Body of pancreas (tissue), 4 donors: Measurements from ENCODE around the gene CNDP2. TPM values are rescaled to one million over a fixed set of nuclear protein-coding genes. Genes with fewer than 3 reads are reported as not detected.

ENCODE experiments used
- ATAC-seq: fragments of 150-250 bp; one replicate; pipeline ENCODE4 v1.9.1; 2016
- DNase-seq, 4 donors: peaks; one replicate each; pipeline ENCODE4 v3.0.0-alpha.2; 2019
- H3K27ac ChIP-seq, 4 donors: fragments of 200-600 bp; sonication (generic); 1 replicate in 3 of 4; 2 replicates in 1 of 4; pipeline versions ENCODE4 v1.5.1 to v1.6.1; 2016 to 2019; ENCODE audit warnings: mild to moderate bottlenecking in 1 of 4, mixed read lengths in 1 of 4, moderate library complexity in 1 of 4
- H3K27me3 ChIP-seq, 2 donors: fragments of 200-600 bp; sonication (generic); one replicate each; pipeline ENCODE4 v1.6.0; 2016; ENCODE audit warnings: mild to moderate bottlenecking in 1 of 2
- H3K36me3 ChIP-seq, 2 donors: fragments of 200-600 bp; sonication (generic); replicated peaks in 1 of 2; 2 replicates each; pipeline ENCODE4 v1.5.1; 2016; ENCODE audit warnings: low read depth in 2 of 2; ENCODE audit not compliant: insufficient read depth in 1 of 2
- H3K4me1 ChIP-seq: fragments of 200-600 bp; sonication (generic); one replicate; pipeline ENCODE4 v1.6.0; 2016
- H3K4me3 ChIP-seq, 2 donors: fragments of 200-600 bp; sonication (generic); 1 replicate in 1 of 2; 2 replicates in 1 of 2; pipeline ENCODE4 v1.5.1; 2016 to 2019
- H3K9me3 ChIP-seq, 3 donors: fragments of 200-600 bp; sonication (generic); 1 replicate in 2 of 3; 2 replicates in 1 of 3; pipeline ENCODE4 v1.5.1; 2016
- CTCF ChIP-seq, 7 experiments: fragments of 450-650 bp in 4 of 7; fragments of 200-600 bp in 3 of 7; sonication (generic) in 3 of 7; IDR thresholded peaks; one replicate each; pipeline ENCODE4 v1.5.1; 2016 to 2019; ENCODE audit warnings: antibody characterized with exemption in 7 of 7
- POLR2A ChIP-seq, 3 donors: fragments of 450-650 bp; IDR thresholded peaks; one replicate each; pipeline ENCODE4 v1.6.1; 2016; ENCODE audit warnings: antibody characterized with exemption in 3 of 3, mild to moderate bottlenecking in 2 of 3
- WGBS, 2 donors: methylation state at CpG; one replicate each; pipeline ENCODE4 v1.1.5; 2017; 5-methylcytosine and 5-hydroxymethylcytosine counted together
- intact Hi-C: fragments of 100-400 bp; cut with DNase I; formaldehyde crosslinking; loops from one replicate; pipeline ENCODE4 v1.15.1; 2023
- total RNA-seq, 2 donors: library from RNA; depleted of rRNA; stranded (reverse); fragments of >200 nt; gene quantifications; one replicate each; pipeline ENCODE4 v1.1.0, GENCODE V29; 2016

CNDP2 gene
- total RNA-seq, 2 donors from 2014 or later, result 83.0 to 145 TPM

- Histone ChIP-seq H3K4me3 (no peak overlapping the region), H3K9me3 (no peaks in the 10 kb centered on the region), H3K36me3 (peaks cover 0 to 3% of the 10 kb centered on the region in 2 donors), H3K27me3 (no peaks in the 10 kb centered on the region), H3K27ac (peak overlapping the region in 3 of 4 donors; percentile 82 to 98 (median 93)), H3K4me1 (peaks cover 61% of the 10 kb centered on the region)
- ATAC-seq, result no peak
- no peak for DNase-seq
- intact Hi-C loops, result no loop called here
- 41% methylated on average over 3 of the region's 3 CpGs for WGBS, 2 donors
- TF ChIP-seq CTCF (IDR thresholded peaks at IDR 0.05) (no peak), POLR2A (IDR thresholded peaks at IDR 0.05) (no peak)
These were observed 1.6 kb downstream of the CNDP2 start for GRCh38 chr18:74497778-74498177.

- intact Hi-C loops, result no loop called here
- Histone ChIP-seq H3K27ac (peak overlapping the region; percentile 53 to 98 (median 72)), H3K9me3 (no peaks in the 10 kb centered on the region), H3K4me1 (peaks cover 65% of the 10 kb centered on the region), H3K36me3 (peaks cover 0 to 5% of the 10 kb centered on the region in 2 donors), H3K4me3 (no peak overlapping the region), H3K27me3 (no peaks in the 10 kb centered on the region)
- DNase-seq, result peak; percentile 56 to 79 (median 70)
- WGBS, 2 donors, result 23 to 32% methylated on average over 13 to 14 of the region's 14 CpGs
- TF ChIP-seq CTCF (IDR thresholded peaks at IDR 0.05) (no peak), POLR2A (IDR thresholded peaks at IDR 0.05) (no peak)
- no peak for ATAC-seq
These were observed 2.8 kb downstream of the CNDP2 start for GRCh38 chr18:74498712-74499627.

- Histone ChIP-seq H3K27ac (peak overlapping the region; percentile 53 to 98 (median 72)), H3K4me3 (no peak overlapping the region), H3K27me3 (no peaks in the 10 kb centered on the region), H3K4me1 (peaks cover 65% of the 10 kb centered on the region), H3K9me3 (no peaks in the 10 kb centered on the region), H3K36me3 (peaks cover 0 to 9% of the 10 kb centered on the region in 2 donors)
- peak; percentile 47 to 75 (median 64) for DNase-seq
- intact Hi-C loops, result no loop called here
- TF ChIP-seq CTCF (IDR thresholded peaks at IDR 0.05) (no peak), POLR2A (IDR thresholded peaks at IDR 0.05) (peak in 2 of 3 donors; percentile 30 to 44)
- 20 to 26% methylated on average over 9 of the region's 9 CpGs for WGBS, 2 donors
- peak; percentile 7 for ATAC-seq
These were observed 3.5 kb downstream of the CNDP2 start for GRCh38 chr18:74499633-74500032.

GRCh38 chr18:74500372-74500771 is 4.2 kb downstream of the CNDP2 start:
- WGBS, 2 donors, result 14 to 22% methylated on average over 6 of the region's 6 CpGs
- Histone ChIP-seq H3K4me1 (peaks cover 68% of the 10 kb centered on the region), H3K36me3 (peaks cover 0 to 12% of the 10 kb centered on the region in 2 donors), H3K27me3 (no peaks in the 10 kb centered on the region), H3K4me3 (no peak overlapping the region), H3K9me3 (no peaks in the 10 kb centered on the region), H3K27ac (peak overlapping the region; percentile 61 to 98 (median 76))
- TF ChIP-seq CTCF (IDR thresholded peaks at IDR 0.05) (no peak), POLR2A (IDR thresholded peaks at IDR 0.05) (no peak)
- ATAC-seq (no peak), DNase-seq (no peak)
- intact Hi-C loops, result no loop called here
